Stimulated activated effector memory CD8-positive, alpha-beta T cell treated with anti-CD3 and anti-CD28 coated beads, Interleukin-12 subunit alpha, Interleukin-12 subunit beta, amount 100 ng/mL, for 72 hours (primary cell): ENCODE data around the gene ZNF18.
"Not testable (repeated sequence)": the region's sequence is repeated elsewhere in the genome, so short reads cannot be mapped to it uniquely, and the experiment has no call there.

Experiments used
- ATAC-seq: fragments of 150-1000 bp; cut with Tn5 transposase; 2 replicates; pipeline ENCODE4 v1.10.0; 2021
- DNase-seq, 2 donors: peaks; one replicate each; pipeline ENCODE4 v3.0.0; 2021 to 2022; ENCODE audit warnings: low spot score in 2 of 2
- H3K27ac Mint-ChIP-seq: one replicate; pipeline ENCODE4 v1.8.0; 2022; ENCODE audit warnings: mild to moderate bottlenecking, mixed read lengths
- H3K36me3 Mint-ChIP-seq: one replicate; pipeline ENCODE4 v1.8.0; 2022; ENCODE audit warnings: mild to moderate bottlenecking, mixed read lengths
- H3K4me1 Mint-ChIP-seq: one replicate; pipeline ENCODE4 v1.8.0; 2022; ENCODE audit warnings: mixed read lengths
- H3K4me3 Mint-ChIP-seq: one replicate; pipeline ENCODE4 v1.8.0; 2022; ENCODE audit warnings: mild to moderate bottlenecking, mixed read lengths
- H3K9me3 Mint-ChIP-seq: one replicate; pipeline ENCODE4 v1.8.0; 2022; ENCODE audit warnings: mixed read lengths

ZNF18 gene

GRCh38 chr17:11999696-12000095 is 2.4 kb upstream of the ZNF18 start:
- ATAC-seq (no peak), DNase-seq (no peak)
- H3K4me3 Mint-ChIP-seq = no peak overlapping the region
- H3K4me1 Mint-ChIP-seq = peaks cover 8% of the 10 kb centered on the region
- no peaks in the 10 kb centered on the region for H3K36me3 Mint-ChIP-seq
- H3K9me3 Mint-ChIP-seq = peaks cover 4% of the 10 kb centered on the region
- no peak overlapping the region for H3K27ac Mint-ChIP-seq

- Mint-ChIP-seq H3K4me1 (peaks cover 8% of the 10 kb centered on the region), H3K9me3 (peaks cover 4% of the 10 kb centered on the region), H3K36me3 (no peaks in the 10 kb centered on the region), H3K27ac (peak overlapping the region; percentile 91), H3K4me3 (peak overlapping the region; percentile 86)
- ATAC-seq (no peak), DNase-seq (no peak)
Observed at GRCh38 chr17:11997972-11998233, 628 bp upstream of the ZNF18 start.

- Mint-ChIP-seq H3K27ac (peak overlapping the region; percentile 91), H3K9me3 (peaks cover 4% of the 10 kb centered on the region), H3K4me1 (peaks cover 8% of the 10 kb centered on the region), H3K4me3 (peak overlapping the region; percentile 86), H3K36me3 (no peaks in the 10 kb centered on the region)
- ATAC-seq (peak; percentile 60), DNase-seq (no peak)
Observed at GRCh38 chr17:11996722-11997146, 541 bp downstream of the ZNF18 start.

GRCh38 chr17:11991461-11991860 is 5.8 kb downstream of the ZNF18 start:
- no peak for DNase-seq
- no peak overlapping the region for H3K4me3 Mint-ChIP-seq
- no peaks in the 10 kb centered on the region for H3K9me3 Mint-ChIP-seq
- peak overlapping the region; percentile 44 for H3K27ac Mint-ChIP-seq
- no peak for ATAC-seq
- peaks cover 11% of the 10 kb centered on the region for H3K4me1 Mint-ChIP-seq
- H3K36me3 Mint-ChIP-seq = peaks cover 31% of the 10 kb centered on the region

GRCh38 chr17:11990363-11990983 is 6.8 kb downstream of the ZNF18 start:
- H3K4me3 Mint-ChIP-seq = no peak overlapping the region
- no peak for DNase-seq

GRCh38 chr17:11986942-11987329 is 10.3 kb downstream of the ZNF18 start:
- no peak overlapping the region for H3K4me3 Mint-ChIP-seq
- no peak overlapping the region for H3K27ac Mint-ChIP-seq
- no peaks in the 10 kb centered on the region for H3K9me3 Mint-ChIP-seq
- ATAC-seq = no peak
- H3K36me3 Mint-ChIP-seq = peaks cover 52% of the 10 kb centered on the region
- peaks cover 11% of the 10 kb centered on the region for H3K4me1 Mint-ChIP-seq
- no peak for DNase-seq

More at GRCh38 chr17:11990363-11990983, 6.8 kb downstream of the ZNF18 start:
- no peak for ATAC-seq
- H3K36me3 Mint-ChIP-seq = peaks cover 31% of the 10 kb centered on the region
- H3K9me3 Mint-ChIP-seq = no peaks in the 10 kb centered on the region
- peak overlapping the region; percentile 44 for H3K27ac Mint-ChIP-seq
- peaks cover 11% of the 10 kb centered on the region for H3K4me1 Mint-ChIP-seq

GRCh38 chr17:11986179-11986941 is 10.9 kb downstream of the ZNF18 start:
- ATAC-seq (no peak), DNase-seq (no peak)
- no peak overlapping the region for H3K27ac Mint-ChIP-seq
- no peak overlapping the region for H3K4me3 Mint-ChIP-seq
- peaks cover 53% of the 10 kb centered on the region for H3K36me3 Mint-ChIP-seq
- H3K9me3 Mint-ChIP-seq = no peaks in the 10 kb centered on the region
- H3K4me1 Mint-ChIP-seq = peaks cover 11% of the 10 kb centered on the region

- Mint-ChIP-seq H3K4me1 (no peaks in the 10 kb centered on the region), H3K4me3 (no peak overlapping the region), H3K9me3 (no peaks in the 10 kb centered on the region), H3K27ac (no peak overlapping the region), H3K36me3 (peaks cover 57% of the 10 kb centered on the region)
- ATAC-seq (no peak), DNase-seq (no peak)
Observed at GRCh38 chr17:11981862-11982261, 15.4 kb downstream of the ZNF18 start.

- DNase-seq (no peak), ATAC-seq (no peak)
- H3K9me3 Mint-ChIP-seq = no peaks in the 10 kb centered on the region
- H3K36me3 Mint-ChIP-seq = peaks cover 57% of the 10 kb centered on the region
- H3K4me1 Mint-ChIP-seq = peaks cover 4% of the 10 kb centered on the region
- H3K4me3 Mint-ChIP-seq = no peak overlapping the region
- no peak overlapping the region for H3K27ac Mint-ChIP-seq
Observed at GRCh38 chr17:11980813-11981212, 16.5 kb downstream of the ZNF18 start.

GRCh38 chr17:11979795-11980194 is 17.5 kb downstream of the ZNF18 start:
- no peak for DNase-seq

GRCh38 chr17:11972741-11973140 is 24.5 kb downstream of the ZNF18 start:
- Mint-ChIP-seq H3K4me1 (peaks cover 13% of the 10 kb centered on the region), H3K9me3 (peaks cover 14% of the 10 kb centered on the region)
- not testable (repeated sequence) for H3K27ac Mint-ChIP-seq, DNase-seq, H3K36me3 Mint-ChIP-seq, ATAC-seq, H3K4me3 Mint-ChIP-seq

More at GRCh38 chr17:11979795-11980194, 17.5 kb downstream of the ZNF18 start:
- H3K36me3 Mint-ChIP-seq = peaks cover 56% of the 10 kb centered on the region
- peaks cover 11% of the 10 kb centered on the region for H3K4me1 Mint-ChIP-seq
- no peak for ATAC-seq
- H3K4me3 Mint-ChIP-seq = no peak overlapping the region
- no peaks in the 10 kb centered on the region for H3K9me3 Mint-ChIP-seq
- H3K27ac Mint-ChIP-seq = no peak overlapping the region

GRCh38 chr17:11969565-11969964 is 27.7 kb downstream of the ZNF18 start:
- Mint-ChIP-seq H3K36me3 (no peaks in the 10 kb centered on the region), H3K9me3 (peaks cover 39% of the 10 kb centered on the region)

GRCh38 chr17:11954936-11955335 is 42.3 kb downstream of the ZNF18 start:
- Mint-ChIP-seq H3K36me3 (peaks cover 7% of the 10 kb centered on the region), H3K9me3 (peaks cover 6% of the 10 kb centered on the region), H3K4me3 (no peak overlapping the region), H3K4me1 (no peaks in the 10 kb centered on the region), H3K27ac (no peak overlapping the region)
- no peak for ATAC-seq
- DNase-seq = no peak

More at GRCh38 chr17:11969565-11969964, 27.7 kb downstream of the ZNF18 start:
- Mint-ChIP-seq H3K4me1 (no peaks in the 10 kb centered on the region), H3K27ac (no peak overlapping the region), H3K4me3 (no peak overlapping the region)
- DNase-seq (no peak), ATAC-seq (no peak)

GRCh38 chr17:11953924-11954323 is 43.4 kb downstream of the ZNF18 start:
- H3K36me3 Mint-ChIP-seq = peaks cover 7% of the 10 kb centered on the region
- no peak overlapping the region for H3K27ac Mint-ChIP-seq
- no peaks in the 10 kb centered on the region for H3K4me1 Mint-ChIP-seq
- peaks cover 6% of the 10 kb centered on the region for H3K9me3 Mint-ChIP-seq
- no peak overlapping the region for H3K4me3 Mint-ChIP-seq
- ATAC-seq (no peak), DNase-seq (no peak)

- Mint-ChIP-seq H3K4me3 (no peak overlapping the region), H3K9me3 (peaks cover 6% of the 10 kb centered on the region), H3K27ac (no peak overlapping the region), H3K4me1 (no peaks in the 10 kb centered on the region), H3K36me3 (peaks cover 5% of the 10 kb centered on the region)
- ATAC-seq (no peak), DNase-seq (no peak)
Observed at GRCh38 chr17:11952610-11953009, 44.7 kb downstream of the ZNF18 start.
